Esophagus squamous epithelium (tissue), 5 donors: Measurements from ENCODE around the gene B3GAT1. TPM values are rescaled to one million over a fixed set of nuclear protein-coding genes. Genes with fewer than 3 reads are reported as not detected.
"Not testable (repeated sequence)": the region's sequence is repeated elsewhere in the genome, so short reads cannot be mapped to it uniquely, and the experiment has no call there.

ENCODE experiments used
- DNase-seq: peaks from one replicate; lab custom pipeline; 2025; lab: John Stamatoyannopoulos, UW
- H3K27ac ChIP-seq, 4 donors: fragments of 200-600 bp; sonication (generic); one replicate each; pipeline ENCODE4 v1.5.1; 2016 to 2019; ENCODE audit warnings: mild to moderate bottlenecking in 1 of 4
- H3K27me3 ChIP-seq, 4 donors: fragments of 200-600 bp; sonication (generic); 1 replicate in 3 of 4; 2 replicates in 1 of 4; pipeline versions ENCODE4 v1.5.1 to v1.6.0; 2017 to 2021; ENCODE audit warnings: antibody characterized with exemption in 1 of 4
- H3K36me3 ChIP-seq, 3 donors: fragments of 200-600 bp; sonication (generic); one replicate each; pipeline ENCODE4 v1.5.1; 2016 to 2019
- H3K4me1 ChIP-seq, 3 donors: fragments of 200-600 bp; sonication (generic); one replicate each; pipeline ENCODE4 v1.5.1; 2017 to 2019
- H3K4me3 ChIP-seq, 4 donors: fragments of 200-600 bp; sonication (generic); 1 replicate in 3 of 4; 2 replicates in 1 of 4; pipeline ENCODE4 v1.5.1; 2016 to 2019; ENCODE audit warnings: mild to moderate bottlenecking in 2 of 4, moderate library complexity in 1 of 4
- H3K9me3 ChIP-seq, 3 donors: fragments of 200-600 bp; sonication (generic); one replicate each; pipeline ENCODE4 v1.5.1; 2016 to 2019
- CTCF ChIP-seq, 6 experiments: fragments of 450-650 bp in 4 of 6; fragments of 200-600 bp in 2 of 6; sonication (generic) in 2 of 6; IDR thresholded peaks; one replicate each; pipeline ENCODE4 v1.5.1; 2016 to 2019; ENCODE audit warnings: antibody characterized with exemption in 6 of 6, mild to moderate bottlenecking in 4 of 6, moderate library complexity in 4 of 6
- POLR2A ChIP-seq, 4 donors: fragments of 450-650 bp; IDR thresholded peaks; one replicate each; pipeline ENCODE4 v1.6.1; 2017; ENCODE audit warnings: antibody characterized with exemption in 4 of 4, mild to moderate bottlenecking in 4 of 4, moderate library complexity in 3 of 4
- WGBS, 2 donors: methylation state at CpG; one replicate each; pipeline ENCODE4 v1.1.5; 2018; 5-methylcytosine and 5-hydroxymethylcytosine counted together
- intact Hi-C: fragments of 100-400 bp; cut with DNase I; formaldehyde crosslinking; loops from one replicate; pipeline ENCODE4 v1.15.0; 2022
- total RNA-seq, 4 donors: library from RNA; depleted of rRNA; stranded (reverse); fragments of >200 nt; gene quantifications; one replicate each; pipeline ENCODE4 v1.1.0, GENCODE V29; 2016
- donor health status: DM: yes; HTN: yes; CAD: no.

Gene B3GAT1
- total RNA-seq, 4 donors from 2014 or later = 0.09 to 0.94 (median 0.38) TPM; not detected in 1

- no peak overlapping the region for H3K27ac ChIP-seq
- 33 to 70% methylated on average over 3 to 8 of the region's 10 CpGs for WGBS, 2 donors
- DNase-seq = no peak
- no peaks in the 10 kb centered on the region for H3K36me3 ChIP-seq
- TF ChIP-seq CTCF (IDR thresholded peaks at IDR 0.05) (no peak), POLR2A (IDR thresholded peaks at IDR 0.05) (no peak)
- H3K27me3 ChIP-seq = peaks cover 0 to 15% (median 0%) of the 10 kb centered on the region in 4 donors
- no peaks in the 10 kb centered on the region for H3K4me1 ChIP-seq
- H3K9me3 ChIP-seq = peaks cover 0 to 23% (median 17%) of the 10 kb centered on the region in 3 donors
- no peak overlapping the region for H3K4me3 ChIP-seq
- intact Hi-C loops = no loop called here
Measured at GRCh38 chr11:134459246-134460061, 47.4 kb upstream of the B3GAT1 start.

- intact Hi-C loops, DNase-seq, H3K27ac ChIP-seq, H3K27me3 ChIP-seq, H3K4me3 ChIP-seq, H3K36me3 ChIP-seq, H3K4me1 ChIP-seq: not testable (repeated sequence)
- WGBS, 2 donors = 43 to 90% methylated on average over 1 to 2 of the region's 2 CpGs
- H3K9me3 ChIP-seq = peaks cover 0 to 26% (median 17%) of the 10 kb centered on the region in 3 donors
Measured at GRCh38 chr11:134457411-134458007, 45.5 kb upstream of the B3GAT1 start.

- DNase-seq = no peak
- TF ChIP-seq POLR2A (IDR thresholded peaks at IDR 0.05) (no peak), CTCF (IDR thresholded peaks at IDR 0.05) (no peak)
- Histone ChIP-seq H3K9me3 (peaks cover 0 to 26% (median 17%) of the 10 kb centered on the region in 3 donors), H3K27ac (no peak overlapping the region), H3K27me3 (no peaks in the 10 kb centered on the region), H3K4me3 (no peak overlapping the region), H3K4me1 (no peaks in the 10 kb centered on the region), H3K36me3 (no peaks in the 10 kb centered on the region)
- 70 to 73% methylated on average over 3 of the region's 3 CpGs for WGBS, 2 donors
- intact Hi-C loops = no loop called here
Measured at GRCh38 chr11:134455516-134455915, 43.5 kb upstream of the B3GAT1 start.

GRCh38 chr11:134454146-134454690 lies 42.2 kb upstream of the B3GAT1 start:
- H3K4me1 ChIP-seq = no peaks in the 10 kb centered on the region
- TF ChIP-seq CTCF (IDR thresholded peaks at IDR 0.05) (no peak), POLR2A (IDR thresholded peaks at IDR 0.05) (no peak)
- intact Hi-C loops = no loop called here
- H3K36me3 ChIP-seq = no peaks in the 10 kb centered on the region
- H3K27ac ChIP-seq = no peak overlapping the region
- DNase-seq = no peak
- H3K9me3 ChIP-seq = peaks cover 0 to 26% (median 17%) of the 10 kb centered on the region in 3 donors
- WGBS, 2 donors = 70 to 88% methylated on average over 3 to 4 of the region's 6 CpGs
- H3K4me3 ChIP-seq = no peak overlapping the region
- no peaks in the 10 kb centered on the region for H3K27me3 ChIP-seq

- 64 to 80% methylated on average over 1 to 4 of the region's 6 CpGs for WGBS, 2 donors
- H3K4me1 ChIP-seq = no peaks in the 10 kb centered on the region
- TF ChIP-seq CTCF (IDR thresholded peaks at IDR 0.05) (no peak), POLR2A (IDR thresholded peaks at IDR 0.05) (no peak)
- H3K27ac ChIP-seq = no peak overlapping the region
- H3K4me3 ChIP-seq = no peak overlapping the region
- H3K27me3 ChIP-seq = no peaks in the 10 kb centered on the region
- H3K36me3 ChIP-seq = no peaks in the 10 kb centered on the region
- no peak for DNase-seq
- peaks cover 0 to 26% (median 17%) of the 10 kb centered on the region in 3 donors for H3K9me3 ChIP-seq
- intact Hi-C loops = no loop called here
Measured at GRCh38 chr11:134453441-134453840, 41.4 kb upstream of the B3GAT1 start.
